ENCODE data around the gene HEG1. TPM values are rescaled to one million over a fixed set of nuclear protein-coding genes. Genes with fewer than 3 reads are reported as not detected.

The HEG1 gene
- total and polyA plus RNA-seq, 2 of the 4 experiments (the other 2 are of a cell fraction): 25.6 to 43.4 TPM

DNA sequence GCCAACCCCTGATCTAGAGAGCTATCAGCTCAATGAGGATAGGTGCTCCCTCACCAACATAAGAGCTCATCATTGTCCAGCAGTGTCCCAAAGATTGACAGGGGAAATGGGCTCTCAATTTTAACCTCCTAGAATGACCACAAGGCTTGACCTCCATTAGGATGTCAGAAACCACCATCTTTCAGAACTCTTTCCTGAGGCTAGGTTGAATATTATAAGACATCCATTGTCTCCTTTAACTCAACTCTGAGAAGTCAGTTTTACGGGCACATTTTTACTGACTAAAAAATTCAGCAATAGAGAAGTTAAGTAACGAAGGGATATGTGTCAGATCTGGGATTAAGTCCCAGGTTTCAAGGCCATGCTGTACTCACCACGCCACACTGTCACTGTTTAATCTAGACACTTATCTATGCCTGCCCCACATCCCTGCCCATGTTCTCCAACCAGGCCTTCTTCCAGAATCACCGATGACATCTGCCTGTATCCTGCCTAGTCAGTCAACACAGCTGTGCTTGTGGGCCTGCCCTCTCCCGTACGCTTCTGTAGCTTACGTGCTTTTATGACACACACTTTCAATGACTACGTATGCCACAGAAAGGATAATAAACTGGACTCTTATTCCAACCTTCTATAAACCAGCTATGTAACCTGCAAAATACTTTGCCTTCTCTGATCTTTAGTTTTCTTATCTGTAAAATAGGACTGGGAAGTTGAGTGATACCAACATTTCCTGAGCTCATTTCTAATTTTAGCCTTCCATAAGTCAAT lies 104.1 kb downstream of the HEG1 start:
- Histone ChIP-seq H2BK20ac (ENCODE audit: low read depth, low read length) (peak overlapping the region; percentile 41), H3K14ac (replicated peaks; ENCODE audit: low read depth, low read length) (peak overlapping the region; percentile 39), H3K4me1 (ENCODE audit: control insufficient read depth, insufficient read depth, low read length) (no peaks in the 10 kb centered on the region; the same call in 1 of the 2 replicates), H3K9me3 (ENCODE audit: control insufficient read depth, insufficient read depth, low read length) (no peaks in the 10 kb centered on the region), H3K4me2 (ENCODE audit: low read depth, low read length) (no peak overlapping the region), H4K5ac (ENCODE audit: low read depth, low read length) (no peak overlapping the region), H4K91ac (ENCODE audit: insufficient read depth, low read depth, low read length) (peak overlapping the region; percentile 20; the same call in 1 of the 2 replicates), H3K23ac (ENCODE audit: low read depth, low read length) (no peak overlapping the region), H3K79me1 (ENCODE audit: low read depth in 1 of 2, low read length in 2 of 2) (no peaks in the 10 kb centered on the region), H3K4me3 (ENCODE audit: insufficient read depth, low read depth, low read length) (no peak overlapping the region), H3K18ac (ENCODE audit: low read depth, low read length) (peak overlapping the region; percentile 14; the same call in 1 of the 2 replicates), H2BK5ac (ENCODE audit: low read depth, low read length, poor library complexity, severe bottlenecking) (peak overlapping the region; percentile 43), H3K9ac (ENCODE audit: low read depth, low read length) (no peak overlapping the region), H3K9me1 (ENCODE audit: insufficient read depth, low read length) (peaks cover 3% of the 10 kb centered on the region; the same call in 1 of the 2 replicates), H4K20me1 (ENCODE audit: insufficient read depth, low read length) (no peaks in the 10 kb centered on the region), H2BK15ac (ENCODE audit: low read depth, low read length) (peak overlapping the region; percentile 45; the same call in 1 of the 3 replicates), H3K4ac (ENCODE audit: low read depth, low read length) (peak overlapping the region; percentile 4; the same call in 1 of the 2 replicates), H2AK5ac (ENCODE audit: low read depth, low read length) (peak overlapping the region; percentile 67), H3K36me3 (ENCODE audit: control insufficient read depth, insufficient read depth, low read length) (no peaks in the 10 kb centered on the region), H3K27me3 (ENCODE audit: control insufficient read depth, insufficient read depth, low read length) (no peaks in the 10 kb centered on the region), H4K8ac (ENCODE audit: low read depth in 2 of 2, low read length in 2 of 2) (0 out of 4 replicates have a peak overlapping the region, but pooled peaks of 1 of the 2 experiments have one; percentile 1), H2AFZ (replicated peaks; ENCODE audit: low read length, poor library complexity) (peak overlapping the region; percentile 56), H3K56ac (ENCODE audit: extremely low read depth, insufficient read depth, low read length) (no peak overlapping the region), H3K27ac (ENCODE audit: insufficient read depth, low read length) (no peak overlapping the region), H2BK120ac (ENCODE audit: low read depth, low read length) (peak overlapping the region; percentile 10; the same call in 1 of the 2 replicates), H2AK9ac (replicated peaks; ENCODE audit: low read depth, low read length, poor library complexity) (no peak overlapping the region)
- TF ChIP-seq FOS (IDR thresholded peaks at IDR 0.05; ENCODE audit: low read depth, low read length) (0 out of 2 replicates have a peak, but pooled peaks have one; percentile 25), POLR2A (IDR thresholded peaks at IDR 0.05; ENCODE audit: low read depth, low read length) (no peak)
- TF ChIP-seq, protein P1, sequence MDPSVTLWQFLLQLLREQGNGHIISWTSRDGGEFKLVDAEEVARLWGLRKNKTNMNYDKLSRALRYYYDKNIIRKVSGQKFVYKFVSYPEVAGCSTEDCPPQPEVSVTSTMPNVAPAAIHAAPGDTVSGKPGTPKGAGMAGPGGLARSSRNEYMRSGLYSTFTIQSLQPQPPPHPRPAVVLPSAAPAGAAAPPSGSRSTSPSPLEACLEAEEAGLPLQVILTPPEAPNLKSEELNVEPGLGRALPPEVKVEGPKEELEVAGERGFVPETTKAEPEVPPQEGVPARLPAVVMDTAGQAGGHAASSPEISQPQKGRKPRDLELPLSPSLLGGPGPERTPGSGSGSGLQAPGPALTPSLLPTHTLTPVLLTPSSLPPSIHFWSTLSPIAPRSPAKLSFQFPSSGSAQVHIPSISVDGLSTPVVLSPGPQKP (IDR thresholded peaks at IDR 0.05; ENCODE audit: borderline replicate concordance, low read depth, low read length): no peak
- DNase-seq (peak; percentile 93), ATAC-seq (ENCODE audit: low read depth) (peak; percentile 41)
- BruUV-seq (replicated peaks): no TSS peak
- in situ Hi-C loops (cut with MboI; ENCODE audit: low sequenced_read_pairs): no loop called here
- intact Hi-C loops (cut with micrococcal nuclease): no loop called here
- ChIA-PET CTCF (interaction anchor here (0.5 to 0.6 kb wide), 2 partner anchors 151 to 191 kb away, joined by 3 read pairs; no protein-coding TSS in a partner anchor), POLR2A (ENCODE audit: unreplicated experiment) (no interaction called here)
- WGBS, 2 experiments (ENCODE audit: extremely low coverage in 2 of 2, insufficient read length in 1 of 2): no CpG with 5 or more reads among the region's 8 CpGs
- dilution Hi-C loops (cut with HindIII; ENCODE audit: low sequenced_read_pairs, unreplicated experiment): no loop called here
